ENCODE measurements around the gene PLSCR1. TPM values are rescaled to one million over a fixed set of nuclear protein-coding genes. Genes with fewer than 3 reads are reported as not detected.
"Not testable (repeated sequence)": the region's sequence is repeated elsewhere in the genome, so short reads cannot be mapped to it uniquely, and the experiment has no call there.

The PLSCR1 gene
- total RNA-seq, 1 donor from 2014 or later, result 87.2 TPM

- intact Hi-C loops (cut with micrococcal nuclease), result no loop called here
These were observed 6.5 kb upstream of the PLSCR1 start for GRCh38 chr3:146550743-146551510.

- intact Hi-C loops (cut with micrococcal nuclease), result no loop called here
These were observed 5.7 kb upstream of the PLSCR1 start for GRCh38 chr3:146550070-146550615.

GRCh38 chr3:146547235-146547835 lies 2.9 kb upstream of the PLSCR1 start:
- intact Hi-C loops (cut with micrococcal nuclease), result no loop called here

DNA sequence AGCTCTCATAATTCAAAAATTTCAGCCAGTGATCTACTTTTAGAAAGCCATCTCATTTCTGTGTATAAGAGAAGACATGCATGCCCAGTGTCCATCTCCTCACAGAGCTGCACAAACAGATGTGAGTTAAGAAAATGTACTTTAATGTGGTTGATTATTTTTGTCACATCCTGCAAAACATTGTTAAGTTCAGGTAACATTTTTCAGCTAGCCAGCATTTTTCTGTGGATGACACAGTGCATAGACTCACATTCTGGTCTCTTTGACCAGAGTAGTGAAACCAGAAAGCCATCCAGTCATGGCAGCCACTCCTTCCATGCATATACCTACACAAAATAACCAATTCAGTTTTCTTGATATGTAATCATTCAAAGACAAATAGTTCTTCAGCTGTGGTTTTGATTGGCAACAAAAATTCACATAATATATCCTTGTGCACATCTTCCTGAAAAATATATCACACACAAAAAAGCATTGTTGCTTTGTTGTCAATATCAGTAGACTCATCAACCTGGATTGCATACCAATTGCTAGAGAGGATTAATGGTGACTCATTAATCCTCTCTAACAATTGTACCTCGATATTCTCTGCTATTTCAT lies 2.1 kb upstream of the PLSCR1 start:
- intact Hi-C loops (cut with micrococcal nuclease), result no loop called here

DNA sequence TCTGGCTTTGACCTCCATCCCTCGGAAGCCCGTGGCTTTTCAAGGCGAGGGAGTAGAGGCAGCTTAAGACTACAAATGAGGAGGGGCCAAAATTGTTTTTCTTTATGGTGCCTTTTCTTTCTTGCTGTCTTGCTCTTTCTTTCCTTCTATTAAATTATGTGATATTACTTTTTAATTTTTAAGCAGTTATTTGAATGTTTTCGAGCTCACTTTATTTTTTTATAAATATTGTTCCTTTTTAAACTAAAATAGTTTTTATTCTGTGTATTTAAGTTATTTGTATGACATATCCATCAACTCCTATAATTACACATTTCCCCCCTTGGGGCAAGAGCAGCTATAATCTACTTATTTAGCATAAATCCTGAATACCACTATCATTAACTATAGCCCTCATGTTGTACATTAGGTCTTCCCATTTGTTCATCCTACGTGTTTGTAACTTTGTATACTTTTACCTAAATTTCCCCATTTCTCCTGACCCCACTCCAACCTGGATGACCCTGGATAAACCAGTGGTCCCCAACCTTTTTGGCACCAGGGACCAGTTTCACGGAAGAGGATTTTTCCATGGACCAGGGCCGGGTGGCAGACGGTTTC lies 622 bp upstream of the PLSCR1 start:
- intact Hi-C loops (cut with micrococcal nuclease), result loop anchor here (1.0 to 2.0 kb wide), 3 partner anchors 32 to 76 kb away; partner anchors contain the start of gene PLSCR2

GRCh38 chr3:146543461-146544001 lies 876 bp downstream of the PLSCR1 start:
- intact Hi-C loops (cut with micrococcal nuclease), result loop anchor here (1.0 to 2.0 kb wide), 3 partner anchors 30 to 75 kb away; partner anchors contain the start of gene PLSCR2

- intact Hi-C loops (cut with micrococcal nuclease), result no loop called here
These were observed 1.4 kb downstream of the PLSCR1 start for GRCh38 chr3:146542978-146543377.

GRCh38 chr3:146542179-146542578 lies 2.2 kb downstream of the PLSCR1 start:
- intact Hi-C loops (cut with micrococcal nuclease), result no loop called here

- intact Hi-C loops (cut with micrococcal nuclease), result no loop called here
These were observed 3.4 kb downstream of the PLSCR1 start for GRCh38 chr3:146540978-146541377.

DNA sequence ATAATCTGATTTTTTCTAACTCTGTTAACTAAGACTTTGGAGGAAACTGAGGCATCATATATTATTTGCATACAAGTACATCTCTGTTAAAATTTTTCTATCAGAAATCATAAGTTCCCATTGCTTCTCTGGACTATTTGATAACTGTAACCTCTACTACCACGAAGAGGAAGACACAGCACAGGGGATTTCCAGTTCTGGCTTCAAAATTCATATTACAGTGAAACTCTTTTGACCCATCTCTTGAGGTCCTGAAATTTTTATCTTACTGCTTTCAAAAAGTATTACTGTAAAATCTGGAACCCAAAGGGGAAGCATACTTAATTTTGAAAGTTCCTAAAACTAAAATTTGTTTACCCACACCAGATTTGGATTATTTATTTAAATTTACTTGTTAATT lies 4.2 kb downstream of the PLSCR1 start:
- intact Hi-C loops (cut with micrococcal nuclease), result no loop called here

GRCh38 chr3:146539315-146539714 lies 5.1 kb downstream of the PLSCR1 start:
- intact Hi-C loops (cut with micrococcal nuclease), result no loop called here

DNA sequence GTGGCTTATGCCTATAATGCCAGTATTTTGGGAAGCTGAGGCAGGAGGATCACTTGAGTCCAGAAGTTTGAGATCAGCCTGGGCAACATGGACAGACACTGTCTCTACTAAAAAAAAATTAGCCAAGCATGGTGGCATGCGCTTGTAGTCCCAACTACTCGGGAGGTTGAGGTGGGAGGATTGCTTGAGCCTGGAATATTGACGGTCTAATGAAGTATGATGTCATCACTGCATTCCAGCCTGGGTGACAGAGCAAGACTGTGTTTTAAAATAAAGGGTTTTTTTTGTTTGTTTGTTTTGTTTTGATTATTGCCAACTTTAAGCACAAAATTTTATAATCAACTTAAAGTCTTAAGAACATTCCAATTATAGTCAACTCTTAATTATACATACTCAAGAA lies 6.8 kb downstream of the PLSCR1 start:
- intact Hi-C loops (cut with micrococcal nuclease), result no loop called here

GRCh38 chr3:146536681-146537080 lies 7.7 kb downstream of the PLSCR1 start:
- intact Hi-C loops (cut with micrococcal nuclease), result no loop called here

DNA sequence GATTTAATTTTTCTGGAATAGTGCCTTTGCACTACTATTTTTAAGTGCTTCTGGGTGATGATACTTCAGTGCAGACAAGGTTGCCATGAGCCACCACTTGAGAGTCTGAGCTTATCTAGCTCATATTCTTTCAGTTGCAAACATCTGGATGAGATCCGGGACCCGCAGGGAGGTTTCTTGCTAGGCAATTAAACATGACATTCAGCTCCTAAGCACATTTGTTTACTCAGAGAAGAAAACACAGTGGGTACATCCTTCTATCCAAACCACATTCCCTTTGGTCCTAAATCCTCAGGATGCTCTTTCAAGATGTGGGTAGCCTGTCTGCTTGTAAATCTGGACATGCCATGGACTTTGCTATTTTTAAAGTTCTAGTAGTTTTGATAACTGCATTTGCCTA lies 12.0 kb downstream of the PLSCR1 start:
- intact Hi-C loops (cut with micrococcal nuclease), result no loop called here

DNA sequence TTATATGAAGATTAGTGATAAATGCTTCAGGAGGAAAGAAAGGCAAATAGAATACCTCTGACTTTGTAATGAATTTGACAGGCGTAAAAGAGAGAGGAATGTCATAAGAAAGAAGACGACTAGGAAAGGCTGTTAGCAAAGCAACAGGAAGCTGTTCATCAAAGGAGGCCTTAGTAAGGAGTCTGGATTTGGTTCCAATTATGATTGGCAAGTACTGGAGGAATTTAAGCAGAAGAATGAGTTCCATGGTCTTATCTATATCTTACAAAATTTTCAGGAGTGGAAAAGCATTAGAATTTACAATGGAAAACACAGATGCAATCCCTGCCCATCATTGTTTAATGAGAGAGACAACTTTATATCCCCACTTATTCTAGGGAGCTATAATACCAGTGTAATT lies 13.8 kb downstream of the PLSCR1 start:
- intact Hi-C loops (cut with micrococcal nuclease), result no loop called here

- intact Hi-C loops (cut with micrococcal nuclease), result no loop called here
These were observed 15.4 kb downstream of the PLSCR1 start for GRCh38 chr3:146529021-146529420.

- intact Hi-C loops (cut with micrococcal nuclease), result no loop called here
These were observed 19.4 kb downstream of the PLSCR1 start for GRCh38 chr3:146524961-146525360.

DNA sequence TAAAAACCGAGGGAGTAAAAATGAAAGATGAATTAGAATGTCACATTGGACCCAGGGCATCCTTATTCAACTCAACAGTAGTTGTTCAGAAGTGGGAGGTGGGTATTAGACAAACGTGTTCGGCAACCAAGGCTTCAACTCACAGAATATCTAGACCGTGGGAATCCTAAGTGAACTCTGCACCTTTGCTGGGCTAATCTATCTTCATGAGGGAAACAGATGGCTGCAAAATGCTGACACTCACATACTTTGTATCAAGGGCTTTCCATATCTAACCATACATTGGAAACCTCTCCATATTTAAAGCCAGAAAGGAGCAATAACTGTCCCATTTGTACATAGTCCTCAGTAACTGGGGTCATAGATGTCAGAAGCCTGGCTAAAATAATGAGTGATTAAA lies 20.9 kb downstream of the PLSCR1 start:
- intact Hi-C loops (cut with micrococcal nuclease), result no loop called here

GRCh38 chr3:146522174-146523158 lies 21.9 kb downstream of the PLSCR1 start:
- intact Hi-C loops (cut with micrococcal nuclease), result not testable (repeated sequence)

DNA sequence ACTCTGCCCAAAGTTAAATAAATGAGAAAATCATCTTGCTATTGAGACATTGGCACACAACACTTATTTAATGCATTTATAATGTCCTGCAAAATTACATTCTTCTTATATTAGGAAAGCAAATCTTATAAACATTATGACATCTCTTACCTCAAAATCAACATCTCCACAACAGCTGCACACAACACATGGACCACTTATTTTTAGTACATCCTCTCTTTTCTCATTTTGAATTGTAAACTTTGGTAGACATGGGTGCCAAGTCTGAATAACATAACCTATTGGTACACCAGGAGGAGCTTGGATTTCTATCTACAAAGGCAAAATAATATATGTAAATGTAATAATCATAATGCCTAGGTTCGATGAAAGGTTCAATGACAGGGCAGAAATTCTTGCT lies 23.0 kb downstream of the PLSCR1 start:
- intact Hi-C loops (cut with micrococcal nuclease), result no loop called here

All from T-helper 2 cell treated with Interferon-gamma antibody and Interleukin-4, amounts not matched to agents 100 ng/mL and 5 ng/mL, for 36 hours (primary cell).